EL (cell line): ENCODE measurements around the gene MYO16.

Experiments used
- DNase-seq: peaks from one replicate; pipeline ENCODE4 v3.0.0-alpha.2; 2016

The MYO16 gene

DNA sequence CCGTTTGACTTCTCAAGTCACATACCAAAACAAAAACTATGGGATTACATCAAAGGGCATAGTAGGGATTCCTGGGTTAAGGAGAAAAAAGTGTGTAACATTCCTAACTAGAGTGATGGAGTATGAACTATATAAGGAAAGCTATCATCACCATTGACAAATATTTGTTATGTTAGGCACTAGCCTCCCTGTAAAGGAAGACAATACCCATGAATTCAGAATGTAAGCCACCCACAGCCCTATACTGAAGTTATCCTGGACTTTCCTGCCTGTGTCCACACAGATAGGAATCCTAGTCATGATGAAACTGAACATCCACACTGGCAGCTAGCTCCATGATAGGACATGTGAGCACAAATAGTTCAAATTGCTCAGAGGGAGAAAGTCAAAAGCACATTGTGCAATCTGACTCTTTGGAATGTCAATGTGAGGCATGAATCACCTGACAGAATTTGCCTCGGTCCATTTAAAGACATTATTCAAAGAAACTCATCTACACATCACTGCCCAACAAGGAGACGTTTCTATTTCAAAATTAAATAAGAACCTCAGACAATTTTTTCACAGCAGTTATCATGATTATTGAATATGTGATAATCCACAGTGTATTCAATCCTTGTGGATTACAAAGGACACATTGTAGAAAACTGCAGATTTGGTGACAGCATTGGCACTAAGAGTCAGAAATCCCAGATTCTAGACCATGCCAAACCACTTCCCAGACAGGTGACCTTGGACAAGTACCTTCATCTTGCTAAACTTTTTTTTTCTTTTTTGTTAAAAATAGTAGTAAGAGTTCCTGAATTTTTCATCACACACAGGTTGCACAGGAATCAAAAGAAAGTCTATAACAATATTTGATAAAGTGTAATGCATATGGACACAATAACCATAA lies 627.7 kb downstream of the MYO16 start:
- peak; percentile 97 for DNase-seq
